NCI-H345 treated with DMSO at 0.1 percent for 48 hours (cell line): ENCODE results near the gene C16orf74.

Source experiments
- DNase-seq: peaks from one replicate; lab custom pipeline; 2025; ENCODE audit not compliant: unreplicated experiment; lab: John Stamatoyannopoulos, UW

Gene C16orf74

GRCh38 chr16:85719605-85720301 lies 31.1 kb downstream of the C16orf74 start:
- DNase-seq: no peak

GRCh38 chr16:85718682-85719081 lies 32.2 kb downstream of the C16orf74 start:
- peak; percentile 55 for DNase-seq

GRCh38 chr16:85718153-85718477 lies 32.8 kb downstream of the C16orf74 start:
- DNase-seq: no peak

- peak; percentile 46 for DNase-seq
Measured at GRCh38 chr16:85717393-85718152, 33.3 kb downstream of the C16orf74 start.

GRCh38 chr16:85716680-85717038 lies 34.2 kb downstream of the C16orf74 start:
- no peak for DNase-seq

- no peak for DNase-seq
Measured at GRCh38 chr16:85716022-85716679, 34.7 kb downstream of the C16orf74 start.

- DNase-seq: peak; percentile 86
Measured at GRCh38 chr16:85715169-85716021, 35.5 kb downstream of the C16orf74 start.

GRCh38 chr16:85712801-85713200 lies 38.1 kb downstream of the C16orf74 start:
- peak; percentile 37 for DNase-seq

GRCh38 chr16:85711982-85712587 lies 38.8 kb downstream of the C16orf74 start:
- DNase-seq: no peak

GRCh38 chr16:85710732-85711131 lies 40.2 kb downstream of the C16orf74 start:
- DNase-seq: peak; percentile 67

- DNase-seq: no peak
Measured at GRCh38 chr16:85709766-85710585, 40.9 kb downstream of the C16orf74 start.

- DNase-seq: no peak
Measured at GRCh38 chr16:85708338-85708737, 42.6 kb downstream of the C16orf74 start.

- DNase-seq: no peak
Measured at GRCh38 chr16:85707528-85708095, 43.3 kb downstream of the C16orf74 start.

GRCh38 chr16:85706449-85707034 lies 44.4 kb downstream of the C16orf74 start:
- DNase-seq: no peak

GRCh38 chr16:85704900-85705846 lies 45.7 kb downstream of the C16orf74 start:
- no peak for DNase-seq

- DNase-seq: no peak
Measured at GRCh38 chr16:85704011-85704410, 46.9 kb downstream of the C16orf74 start.

- no peak for DNase-seq
Measured at GRCh38 chr16:85699628-85700027, 51.3 kb downstream of the C16orf74 start.

GRCh38 chr16:85698935-85699558 lies 51.8 kb downstream of the C16orf74 start:
- no peak for DNase-seq
